ENCODE data around the gene RNF44.

The RNF44 gene

DNA sequence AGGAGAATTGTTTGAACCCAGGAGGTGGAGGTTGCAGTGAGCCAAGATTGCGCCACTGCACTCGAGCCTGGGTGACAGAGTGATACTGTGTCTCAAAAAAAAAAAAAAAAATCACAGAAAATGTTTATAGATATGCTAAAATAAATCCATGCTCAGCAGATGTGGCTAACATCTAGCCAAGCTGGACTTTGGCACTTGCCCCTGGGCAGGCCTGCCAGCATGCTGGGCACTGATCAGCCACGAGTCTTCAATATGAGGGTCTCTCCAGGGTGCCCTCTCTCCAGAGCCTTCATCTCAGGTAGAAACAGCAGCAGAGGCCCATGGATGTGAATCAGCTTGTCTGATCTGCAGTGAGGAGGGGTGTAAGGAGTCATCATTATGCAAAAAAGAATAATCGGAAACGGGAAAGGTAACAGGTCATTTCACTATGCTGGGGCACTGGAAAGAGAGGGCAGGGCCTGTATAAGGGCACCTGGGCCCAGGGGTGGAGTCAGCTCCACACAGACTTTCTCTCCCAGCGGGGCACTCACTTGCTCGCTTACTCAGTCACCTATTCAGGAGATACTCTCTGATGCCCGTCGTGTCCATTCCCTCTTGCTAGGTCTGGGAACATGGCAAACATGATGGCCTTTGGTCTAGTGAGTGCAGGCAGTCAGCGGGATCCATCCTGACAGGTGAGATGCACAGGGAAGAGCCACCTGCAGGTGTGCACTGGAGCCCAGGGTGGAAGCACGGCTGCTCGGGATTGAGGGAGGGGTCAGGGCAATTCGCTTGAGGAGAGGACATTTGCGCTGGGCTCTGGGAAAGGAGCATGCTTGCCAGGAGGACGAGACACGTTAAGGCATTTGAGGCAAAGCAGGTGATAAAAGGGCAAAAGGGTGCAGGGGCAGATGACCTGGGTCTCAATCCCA, 17.1 kb downstream of the RNF44 start:
- DNase-seq (ENCODE audit: extremely low read depth, insufficient read length) = no peak
- Histone ChIP-seq H3K27me3 (replicated peaks; ENCODE audit: control insufficient read depth, insufficient read depth, low read length) (no peaks in the 10 kb centered on the region), H3K36me3 (ENCODE audit: control insufficient read depth, insufficient read depth, low read length) (no peaks in the 10 kb centered on the region), H3K4me3 (replicated peaks; ENCODE audit: low read depth, low read length) (no peak overlapping the region)
- TF ChIP-seq, protein P1, sequence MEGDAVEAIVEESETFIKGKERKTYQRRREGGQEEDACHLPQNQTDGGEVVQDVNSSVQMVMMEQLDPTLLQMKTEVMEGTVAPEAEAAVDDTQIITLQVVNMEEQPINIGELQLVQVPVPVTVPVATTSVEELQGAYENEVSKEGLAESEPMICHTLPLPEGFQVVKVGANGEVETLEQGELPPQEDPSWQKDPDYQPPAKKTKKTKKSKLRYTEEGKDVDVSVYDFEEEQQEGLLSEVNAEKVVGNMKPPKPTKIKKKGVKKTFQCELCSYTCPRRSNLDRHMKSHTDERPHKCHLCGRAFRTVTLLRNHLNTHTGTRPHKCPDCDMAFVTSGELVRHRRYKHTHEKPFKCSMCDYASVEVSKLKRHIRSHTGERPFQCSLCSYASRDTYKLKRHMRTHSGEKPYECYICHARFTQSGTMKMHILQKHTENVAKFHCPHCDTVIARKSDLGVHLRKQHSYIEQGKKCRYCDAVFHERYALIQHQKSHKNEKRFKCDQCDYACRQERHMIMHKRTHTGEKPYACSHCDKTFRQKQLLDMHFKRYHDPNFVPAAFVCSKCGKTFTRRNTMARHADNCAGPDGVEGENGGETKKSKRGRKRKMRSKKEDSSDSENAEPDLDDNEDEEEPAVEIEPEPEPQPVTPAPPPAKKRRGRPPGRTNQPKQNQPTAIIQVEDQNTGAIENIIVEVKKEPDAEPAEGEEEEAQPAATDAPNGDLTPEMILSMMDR (IDR thresholded peaks at IDR 0.05; ENCODE audit: insufficient read depth, low read length, poor library complexity, severe bottlenecking) = no peak

DNA sequence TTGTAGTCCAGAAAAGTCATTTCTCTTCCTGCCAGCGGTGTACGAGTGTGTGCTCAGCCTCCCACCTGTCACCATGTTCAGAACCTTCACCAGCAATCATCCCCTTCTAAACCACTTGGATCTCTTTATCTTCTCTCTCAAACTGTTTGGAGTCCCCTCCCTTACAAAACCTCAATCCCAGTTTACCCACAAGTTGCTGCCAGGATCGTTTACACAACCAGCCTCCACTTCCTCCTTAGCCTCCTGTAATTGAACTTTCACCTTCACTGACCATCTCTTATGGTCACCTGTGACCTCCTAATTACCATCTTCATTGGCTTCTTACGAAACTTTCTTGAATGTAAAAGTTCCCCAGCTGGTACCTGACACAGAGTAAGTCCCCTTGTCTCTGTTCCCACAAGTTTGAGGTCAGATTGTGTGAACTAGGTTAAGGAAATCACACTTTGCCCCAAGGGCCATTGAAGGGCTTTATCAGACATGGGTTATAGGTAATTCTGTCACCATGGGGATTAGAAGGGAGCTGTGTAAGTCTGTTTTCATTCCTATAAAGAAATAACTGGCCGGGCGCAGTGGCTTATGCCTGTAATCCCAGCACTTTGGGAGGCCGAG, 20.0 kb downstream of the RNF44 start:
- Histone ChIP-seq H3K27me3 (replicated peaks; ENCODE audit: control insufficient read depth, insufficient read depth, low read length) (no peaks in the 10 kb centered on the region), H3K4me3 (replicated peaks; ENCODE audit: low read depth, low read length) (no peak overlapping the region), H3K36me3 (ENCODE audit: control insufficient read depth, insufficient read depth, low read length) (no peaks in the 10 kb centered on the region)
- TF ChIP-seq, protein P1 (IDR thresholded peaks at IDR 0.05; ENCODE audit: insufficient read depth, low read length, poor library complexity, severe bottlenecking) = no peak
- no peak for DNase-seq (ENCODE audit: extremely low read depth, insufficient read length)

DNA sequence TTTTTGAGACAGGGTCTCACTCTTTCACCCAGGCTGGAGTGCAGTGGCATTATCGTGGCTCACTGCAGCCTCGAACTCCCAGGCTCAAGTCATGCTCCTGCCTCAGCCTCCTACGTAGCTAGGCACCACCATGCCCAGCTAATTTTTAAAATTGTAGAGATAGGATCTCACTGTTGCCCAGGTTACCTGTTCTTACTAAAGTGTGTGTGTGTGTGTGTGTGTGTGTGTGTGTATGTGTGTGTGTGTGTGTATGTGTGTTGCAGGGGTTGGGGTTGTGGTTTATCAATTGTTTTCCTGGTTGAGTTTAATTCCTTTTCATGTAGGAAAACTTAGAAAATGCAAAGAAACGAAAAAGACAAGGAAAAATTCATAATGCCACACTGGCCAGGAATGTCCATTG, 21.8 kb downstream of the RNF44 start:
- Histone ChIP-seq H3K27me3 (replicated peaks; ENCODE audit: control insufficient read depth, insufficient read depth, low read length) (no peaks in the 10 kb centered on the region), H3K4me3 (replicated peaks; ENCODE audit: low read depth, low read length) (no peak overlapping the region), H3K36me3 (ENCODE audit: control insufficient read depth, insufficient read depth, low read length) (no peaks in the 10 kb centered on the region)
- TF ChIP-seq, protein P1 (IDR thresholded peaks at IDR 0.05; ENCODE audit: insufficient read depth, low read length, poor library complexity, severe bottlenecking) = no peak
- DNase-seq (ENCODE audit: extremely low read depth, insufficient read length) = no peak

DNA sequence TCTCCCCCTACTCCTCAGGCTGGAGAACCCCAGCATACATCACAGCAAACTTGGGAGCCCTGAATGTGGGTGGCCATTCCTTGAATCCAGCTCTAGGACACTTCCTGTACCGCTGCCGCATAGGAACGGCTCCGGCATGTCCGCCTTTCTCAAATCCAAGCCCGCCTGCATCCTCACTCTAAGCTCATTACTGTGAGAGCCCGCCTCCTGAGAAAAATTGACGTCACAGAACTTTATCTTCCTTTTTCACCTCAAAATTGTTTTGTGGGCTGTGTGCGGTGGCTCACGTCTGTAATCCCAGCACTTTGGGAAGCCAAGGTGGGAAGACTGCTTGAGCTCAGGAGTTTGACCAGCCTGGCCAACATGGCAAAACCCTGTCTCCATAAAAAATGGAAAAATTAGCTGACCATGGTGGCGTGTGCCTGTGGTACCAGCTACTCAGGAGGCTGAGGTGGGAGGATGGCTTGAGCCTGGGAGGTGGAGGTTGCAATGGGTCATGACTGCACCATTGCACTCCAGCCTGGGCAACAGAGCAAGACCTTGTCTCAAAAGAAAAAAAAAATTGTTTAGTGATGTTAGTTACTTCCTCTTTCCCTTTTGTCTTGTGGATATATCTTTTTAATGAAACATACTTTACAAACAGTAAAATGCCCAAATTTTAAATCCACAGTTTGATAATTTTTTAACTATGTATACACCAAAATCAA, 22.8 kb downstream of the RNF44 start:
- H3K4me3 ChIP-seq (replicated peaks; ENCODE audit: low read depth, low read length) = no peak overlapping the region
- no peak for DNase-seq (ENCODE audit: extremely low read depth, insufficient read length)
- H3K36me3 ChIP-seq (ENCODE audit: control insufficient read depth, insufficient read depth, low read length) = no peaks in the 10 kb centered on the region
- TF ChIP-seq, protein P1 (IDR thresholded peaks at IDR 0.05; ENCODE audit: insufficient read depth, low read length, poor library complexity, severe bottlenecking) = no peak
- H3K27me3 ChIP-seq (replicated peaks; ENCODE audit: control insufficient read depth, insufficient read depth, low read length) = no peaks in the 10 kb centered on the region

DNA sequence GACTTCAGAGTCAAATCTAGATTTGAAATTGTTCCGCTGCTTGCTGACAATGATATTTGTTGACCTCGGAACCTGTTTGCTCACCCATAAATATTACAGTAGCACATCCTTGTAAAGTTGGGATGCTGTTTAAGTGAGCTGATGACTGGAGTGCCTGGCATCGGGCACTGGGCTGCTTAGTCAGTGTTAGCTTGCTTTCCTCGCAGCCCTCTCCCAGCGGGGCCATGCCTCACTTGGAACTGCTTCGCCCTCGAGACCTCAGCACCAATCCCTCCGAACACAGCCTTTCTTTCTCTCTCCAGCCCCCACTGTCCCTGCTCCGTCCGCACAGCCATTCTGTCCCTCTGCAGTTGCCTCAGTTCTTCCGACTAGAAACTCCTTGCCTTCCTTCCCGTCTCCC, 23.4 kb downstream of the RNF44 start:
- H3K4me3 ChIP-seq (replicated peaks; ENCODE audit: low read depth, low read length) = no peak overlapping the region
- H3K36me3 ChIP-seq (ENCODE audit: control insufficient read depth, insufficient read depth, low read length) = no peaks in the 10 kb centered on the region
- TF ChIP-seq, protein P1 (IDR thresholded peaks at IDR 0.05; ENCODE audit: insufficient read depth, low read length, poor library complexity, severe bottlenecking) = no peak
- no peaks in the 10 kb centered on the region for H3K27me3 ChIP-seq (replicated peaks; ENCODE audit: control insufficient read depth, insufficient read depth, low read length)
- DNase-seq (ENCODE audit: extremely low read depth, insufficient read length) = no peak
